H1 (cell line): ENCODE data around the gene TPPP3. TPM values are rescaled to one million over a fixed set of nuclear protein-coding genes. Genes with fewer than 3 reads are reported as not detected.

Experiments used
- CTCF ChIA-PET: fragments of 300-600 bp; sonication (Branson Sonifier 250); formaldehyde crosslinking; loops from one replicate; lab custom pipeline; 2021; ENCODE audit not compliant: partially characterized antibody; lab: Charles Lee
- POLR2A ChIA-PET: fragments of 300-600 bp; sonication (Branson Sonifier 250); formaldehyde crosslinking; loops from one replicate; lab custom pipeline; 2021; ENCODE audit warnings: inconsistent platforms; ENCODE audit not compliant: partially characterized antibody; lab: Charles Lee
- DNase-seq, 2 experiments: peaks; one replicate each; pipeline versions ENCODE4 v3.0.0 to v3.0.0-alpha.2; 2010 to 2022; ENCODE audit warnings: low spot score in 2 of 2, low read depth in 1 of 2, mixed read lengths in 1 of 2
- FAIRE-seq: peaks from 2 replicates; lab custom pipeline; 2011; peaks lifted over from hg19 to GRCh38; lab: Jason Lieb, UNC
- H2AFZ ChIP-seq: 2 replicates; pipeline ENCODE4 v1.8.1; 2012; ENCODE audit warnings: low read length, inconsistent platforms
- H2AK5ac ChIP-seq: 2 replicates; pipeline ENCODE4 v1.6.1; 2013; ENCODE audit warnings: low read depth, low read length
- H2BK120ac ChIP-seq: replicated peaks from 2 replicates; pipeline ENCODE3; 2013; ENCODE audit warnings: low read depth, low read length, inconsistent platforms
- H2BK12ac ChIP-seq: 2 replicates; pipeline ENCODE4 v1.6.1; 2013; ENCODE audit warnings: low read depth, low read length
- H2BK15ac ChIP-seq: 2 replicates; pipeline ENCODE4 v1.6.1; 2013; ENCODE audit warnings: low read length
- H2BK20ac ChIP-seq: 2 replicates; pipeline ENCODE4 v1.6.1; 2013; ENCODE audit warnings: low read length
- H2BK5ac ChIP-seq: 2 replicates; pipeline ENCODE4 v1.6.1; 2013; ENCODE audit warnings: low read depth, low read length
- H3K14ac ChIP-seq: 2 replicates; pipeline ENCODE4 v1.6.1; 2013; ENCODE audit warnings: inconsistent platforms; ENCODE audit not compliant: insufficient read length
- H3K18ac ChIP-seq: 2 replicates; pipeline ENCODE4 v1.6.1; 2013; ENCODE audit warnings: low read length; ENCODE audit errors: extremely low read depth
- H3K23ac ChIP-seq: 2 replicates; pipeline ENCODE4 v1.6.1; 2013; ENCODE audit warnings: inconsistent platforms; ENCODE audit not compliant: insufficient read length
- H3K23me2 ChIP-seq: 2 replicates; pipeline ENCODE4 v1.6.1; 2013; ENCODE audit warnings: low read depth, low read length
- H3K27ac ChIP-seq: 2 replicates; pipeline ENCODE4 v1.6.1; 2011; ENCODE audit warnings: low read depth, low read length, inconsistent platforms
- H3K27me3 ChIP-seq, 4 experiments: replicated peaks in 1 of 4; 1 replicate in 1 of 4; 2 replicates in 3 of 4; pipeline versions ENCODE4 v1.6.1 to v1.8.1; 2011 to 2013; ENCODE audit warnings: low read length in 3 of 4, mild to moderate bottlenecking in 3 of 4, inconsistent platforms in 2 of 4, mixed read lengths in 2 of 4, moderate library complexity in 1 of 4; ENCODE audit not compliant: control insufficient read depth in 3 of 4, insufficient read depth in 3 of 4; ENCODE audit errors: extremely low read depth in 1 of 4
- H3K36me3 ChIP-seq, 4 experiments: 2 replicates each; pipeline versions ENCODE4 v1.6.1 to v1.8.1; 2011 to 2013; ENCODE audit warnings: mild to moderate bottlenecking in 4 of 4, low read length in 3 of 4, moderate library complexity in 2 of 4, control low read depth in 1 of 4, inconsistent platforms in 1 of 4; ENCODE audit not compliant: insufficient read depth in 4 of 4, control insufficient read depth in 2 of 4
- H3K4ac ChIP-seq: replicated peaks from 2 replicates; pipeline ENCODE3; 2013; ENCODE audit warnings: low read length, low read depth, mixed read lengths, inconsistent platforms; ENCODE audit not compliant: insufficient read length
- H3K4me1 ChIP-seq, 4 experiments: replicated peaks in 1 of 4; 1 replicate in 1 of 4; 2 replicates in 3 of 4; pipeline versions ENCODE4 v1.6.1 to v1.8.1; 2011 to 2013; ENCODE audit warnings: low read length in 3 of 4, inconsistent platforms in 2 of 4, mixed read lengths in 1 of 4; ENCODE audit not compliant: insufficient read depth in 4 of 4, control insufficient read depth in 3 of 4
- H3K4me2 ChIP-seq, 2 experiments: 2 replicates each; pipeline versions ENCODE4 v1.6.1 to v1.8.1; 2011 to 2013; ENCODE audit warnings: low read depth in 2 of 2, low read length in 2 of 2, control low read depth in 1 of 2, inconsistent platforms in 1 of 2, mild to moderate bottlenecking in 1 of 2; ENCODE audit not compliant: insufficient read depth in 1 of 2
- H3K4me3 ChIP-seq, 4 experiments: fragments of 200-600, 300-600 bp in 1 of 4; sonication (generic), shearing (Covaris generic), sonication (Bioruptor Twin) in 1 of 4; 2 replicates each; pipeline versions ENCODE4 v1.5.1 to v1.8.1; 2011 to 2016; ENCODE audit warnings: low read length in 4 of 4, low read depth in 3 of 4, control low read depth in 2 of 4, inconsistent platforms in 2 of 4, mild to moderate bottlenecking in 2 of 4, mixed read lengths in 1 of 4, moderate library complexity in 1 of 4; ENCODE audit not compliant: insufficient read depth in 2 of 4; ENCODE audit errors: extremely low read depth in 1 of 4
- H3K56ac ChIP-seq: replicated peaks from 2 replicates; pipeline ENCODE3; 2013; ENCODE audit warnings: low read depth, mild to moderate bottlenecking, mixed read lengths, low read length, inconsistent platforms; ENCODE audit not compliant: insufficient read length
- H3K79me1 ChIP-seq: 2 replicates; pipeline ENCODE4 v1.6.1; 2013; ENCODE audit warnings: low read depth, low read length, control low read depth
- H3K79me2 ChIP-seq, 2 experiments: 2 replicates each; pipeline versions ENCODE4 v1.6.1 to v1.8.1; 2012 to 2013; ENCODE audit warnings: low read length in 2 of 2, mild to moderate bottlenecking in 2 of 2, inconsistent platforms in 1 of 2; ENCODE audit not compliant: insufficient read depth in 2 of 2, control insufficient read depth in 1 of 2
- H3K9ac ChIP-seq, 4 experiments: replicated peaks in 1 of 4; 1 replicate in 1 of 4; 2 replicates in 3 of 4; pipeline versions ENCODE4 v1.6.1 to v1.8.1; 2011 to 2013; ENCODE audit warnings: low read depth in 3 of 4, low read length in 3 of 4, control low read depth in 2 of 4, mild to moderate bottlenecking in 2 of 4, moderate library complexity in 2 of 4, inconsistent platforms in 1 of 4; ENCODE audit errors: extremely low read depth in 1 of 4
- H3K9me3 ChIP-seq, 2 experiments: 2 replicates each; pipeline versions ENCODE4 v1.6.1 to v1.8.1; 2012 to 2013; ENCODE audit warnings: mild to moderate bottlenecking in 2 of 2, moderate library complexity in 2 of 2, control low read depth in 1 of 2, inconsistent platforms in 1 of 2, low read depth in 1 of 2, low read length in 1 of 2, mixed read lengths in 1 of 2; ENCODE audit not compliant: insufficient read depth in 2 of 2
- H4K20me1 ChIP-seq, 2 experiments: replicated peaks in 1 of 2; 2 replicates each; pipeline versions ENCODE3 to v1.8.1; 2011 to 2013; ENCODE audit warnings: inconsistent platforms in 2 of 2, low read length in 2 of 2, mild to moderate bottlenecking in 1 of 2; ENCODE audit not compliant: insufficient read depth in 2 of 2, control insufficient read depth in 1 of 2
- H4K5ac ChIP-seq: 2 replicates; pipeline ENCODE4 v1.6.1; 2013; ENCODE audit warnings: low read length, low read depth, mixed read lengths, inconsistent platforms; ENCODE audit not compliant: insufficient read length
- H4K8ac ChIP-seq: 2 replicates; pipeline ENCODE4 v1.8.0; 2013; ENCODE audit warnings: mild to moderate bottlenecking, moderate library complexity, low read length, inconsistent platforms; ENCODE audit not compliant: insufficient read depth; ENCODE audit errors: extremely low read depth
- H4K91ac ChIP-seq: replicated peaks from 2 replicates; pipeline ENCODE3; 2013; ENCODE audit warnings: low read length, mixed read lengths, inconsistent platforms; ENCODE audit not compliant: insufficient read length
- ASH2L ChIP-seq: fragments of 200-600, 300-600 bp; sonication (generic); IDR thresholded peaks from one replicate; pipeline ENCODE4 v1.7.1; 2017; ENCODE audit warnings: low read length
- CBX5 ChIP-seq: fragments of 300-800, 300-1000 bp; sonication (generic); IDR thresholded peaks from 2 replicates; pipeline ENCODE4 v1.7.1; 2016; ENCODE audit warnings: antibody characterized with exemption, low read length, low read depth
- EZH2 ChIP-seq: fragments of 200-600 bp; sonication (generic); IDR thresholded peaks from 2 replicates; pipeline ENCODE4 v1.7.1; 2012; ENCODE audit warnings: low read depth, mild to moderate bottlenecking, moderate library complexity, low read length, inconsistent platforms; ENCODE audit not compliant: severe bottlenecking
- HDAC2 ChIP-seq, 2 experiments: fragments of 300-600 bp in 1 of 2; sonication (generic) in 1 of 2; IDR thresholded peaks; 2 replicates each; pipeline ENCODE4 v1.6.1; 2011 to 2012; ENCODE audit warnings: low read depth in 2 of 2, low read length in 2 of 2, mild to moderate bottlenecking in 2 of 2, moderate library complexity in 2 of 2, borderline replicate concordance in 1 of 2, inconsistent platforms in 1 of 2
- SUZ12 ChIP-seq: fragments of 200-600 bp; sonication (generic); IDR thresholded peaks from 2 replicates; pipeline ENCODE4 v1.6.1; 2012; ENCODE audit warnings: mild to moderate bottlenecking, inconsistent platforms, low read length, moderate library complexity, mixed read lengths
- TAF1 ChIP-seq: IDR thresholded peaks from 2 replicates; pipeline ENCODE4 v1.6.1; 2011; ENCODE audit warnings: mild to moderate bottlenecking, low read depth, low read length
- WGBS, 2 experiments: shearing (Covaris generic) in 1 of 2; methylation state at CpG; one replicate each; pipeline versions ENCODE4 v1.1.6 to v1.1.7; 2013 to 2015; ENCODE audit warnings: low lambda C conversion rate in 2 of 2, mixed read lengths in 2 of 2, inconsistent platforms in 1 of 2, low coverage in 1 of 2, missing lambda C conversion rate in 1 of 2; ENCODE audit not compliant: insufficient replicate concordance in 2 of 2, insufficient coverage in 1 of 2, insufficient read length in 1 of 2; ENCODE audit errors: extremely low coverage in 1 of 2, missing lambda C conversion rate in 1 of 2; 5-methylcytosine and 5-hydroxymethylcytosine counted together
- polyA plus RNA-seq, 7 experiments: library from polyadenylated mRNA; depleted of rRNA in 3 of 7; stranded (reverse) in 5 of 7; unstranded in 2 of 7; fragments of >200 nt in 5 of 7; fragments of 200-250 nt in 2 of 7; gene quantifications; 1 replicate in 5 of 7; 2 replicates in 1 of 7; 4 replicates in 1 of 7; pipeline versions ENCODE4 v1.2.1 to v1.2.3, GENCODE V29; 2011 to 2013; ENCODE audit warnings: missing spikeins in 2 of 7, mixed read lengths in 2 of 7
- total RNA-seq: library from RNA; stranded (reverse); fragmentation: NEBNext Ultra II Directional; extraction: Animal tissue kit (Norgen Biotek cat#: 25700); gene quantifications from 2 replicates; pipeline ENCODE4 v1.2.1, GENCODE V29; 2021

TPPP3 gene
- total and polyA plus RNA-seq, 2 of the 8 experiments (the other 6 are each of a cell fraction or from before 2014, with no cell fraction given) = 0.77 to 1.0 TPM

DNA sequence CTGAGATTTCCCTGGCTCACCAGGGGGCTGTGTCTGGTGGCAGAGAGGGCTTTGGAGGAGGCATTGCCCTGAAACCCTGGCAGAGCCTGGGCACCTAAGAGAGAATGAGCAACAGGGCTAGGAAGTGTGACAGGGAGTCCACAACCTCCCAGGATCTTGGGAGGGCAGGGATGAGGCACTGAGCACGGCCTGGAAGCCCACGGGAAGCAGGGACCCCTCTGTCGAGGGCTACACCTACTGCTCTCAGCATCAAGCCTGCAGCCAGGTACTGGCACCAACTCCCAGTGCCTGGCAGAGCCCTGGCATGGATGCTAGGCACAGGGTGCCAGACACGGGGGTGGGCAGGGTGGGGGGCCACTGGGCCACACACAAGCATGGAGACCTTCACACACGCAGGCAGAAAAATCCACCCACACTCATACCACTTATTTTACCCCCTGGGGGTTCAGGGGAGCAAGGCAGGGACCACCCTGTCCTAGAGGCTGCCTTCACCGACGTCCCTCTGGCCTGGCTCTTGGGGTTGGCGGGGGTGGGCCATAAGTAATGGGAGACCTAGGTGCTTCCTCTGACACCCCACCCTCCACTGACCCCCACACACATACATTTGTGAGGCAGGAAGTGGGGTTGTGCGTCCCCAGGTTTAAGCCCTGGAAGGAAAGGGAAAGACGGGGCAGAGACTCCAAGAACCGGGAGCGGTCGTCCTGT, 36.7 kb upstream of the TPPP3 start:
- no peaks in the 10 kb centered on the region; a peak in 1 of 4 replicates for H3K79me2 ChIP-seq
- no peak overlapping the region for H4K5ac ChIP-seq
- H3K36me3 ChIP-seq = peaks cover 0 to 2% (median 0%) of the 10 kb centered on the region in 4 experiments; a peak in 2 of 8 replicates
- no peak overlapping the region for H2AFZ ChIP-seq
- peak overlapping the region; percentile 88; the same call in 1 of the 2 replicates for H2BK12ac ChIP-seq
- peaks cover 10 to 48% (median 39%) of the 10 kb centered on the region in 4 experiments for H3K4me1 ChIP-seq
- H3K9me3 ChIP-seq = no peaks in the 10 kb centered on the region
- H2AK5ac ChIP-seq = no peak overlapping the region; the same call in 1 of the 2 replicates
- peak overlapping the region; percentile 87 to 92 for H3K4me2 ChIP-seq
- H3K4ac ChIP-seq = peak overlapping the region; percentile 62
- 41% methylated on average over 11 of the region's 13 CpGs; no CpG with 5 or more reads in 1 of the 2 experiments for WGBS, 2 experiments
- peaks cover 17% of the 10 kb centered on the region; the same call in 1 of the 2 replicates for H3K23me2 ChIP-seq
- H4K91ac ChIP-seq = peak overlapping the region; percentile 89
- peak overlapping the region; percentile 87 for H4K8ac ChIP-seq
- no peak overlapping the region for H2BK15ac ChIP-seq
- peak overlapping the region; percentile 32; the same call in 1 of the 2 replicates for H2BK5ac ChIP-seq
- no peak for FAIRE-seq
- H3K14ac ChIP-seq = no peak overlapping the region
- peaks cover 0 to 19% (median 15%) of the 10 kb centered on the region in 4 experiments; a peak in 6 of 7 replicates for H3K27me3 ChIP-seq
- peak overlapping the region; percentile 24 to 76 (median 70); a peak in 5 of 7 replicates for H3K9ac ChIP-seq
- no peak overlapping the region for H3K56ac ChIP-seq
- H2BK20ac ChIP-seq = no peak overlapping the region
- H4K20me1 ChIP-seq = no peaks in the 10 kb centered on the region
- H3K23ac ChIP-seq = no peak overlapping the region
- H3K79me1 ChIP-seq = peaks cover 10% of the 10 kb centered on the region; the same call in 1 of the 2 replicates
- peak overlapping the region; percentile 99 for H3K18ac ChIP-seq
- POLR2A ChIA-PET = interaction anchor here (0.8 to 7.3 kb wide), 7 partner anchors 8 to 37 kb away, joined by 3 to 67 read pairs (median 4); no protein-coding TSS in a partner anchor
- TF ChIP-seq EZH2 = peak; percentile 28
- TF ChIP-seq HDAC2 (IDR thresholded peaks at IDR 0.05; ENCODE audit: borderline replicate concordance in 1 of 2, low read depth in 2 of 2, low read length in 2 of 2) = no peak
- TF ChIP-seq ASH2L = no peak
- TF ChIP-seq SUZ12 = no peak; the same call in 1 of the 2 replicates
- no peak for TF ChIP-seq CBX5
- TF ChIP-seq TAF1 = no peak
- no peak overlapping the region for H2BK120ac ChIP-seq
- H3K27ac ChIP-seq = no peak overlapping the region
- no peak for DNase-seq
- H3K4me3 ChIP-seq = peak overlapping the region; percentile 56 to 86 (median 66)
- CTCF ChIA-PET = interaction anchor here (1.1 to 28.4 kb wide), 8 partner anchors 10 to 103 kb away, joined by 5 to 683 read pairs (median 112); partner anchors contain the start of genes KCTD19, LRRC36, TPPP3 and ZDHHC1
